T47D (cell line): Measurements from ENCODE around the gene WDTC1.
"Not testable (repeated sequence)": the region's sequence is repeated elsewhere in the genome, so short reads cannot be mapped to it uniquely, and the experiment has no call there.

ENCODE experiments used
- DNase-seq, 2 experiments: peaks; one replicate each; pipeline versions ENCODE4 v3.0.0 to v3.0.0-alpha.2; 2011 to 2012; ENCODE audit warnings: low read depth in 1 of 2, low spot score in 1 of 2
- JUND ChIP-seq: IDR thresholded peaks from 2 replicates; pipeline ENCODE4 v1.6.1; 2012; ENCODE audit warnings: low read depth
- in situ Hi-C: cut with HindIII; loops from 2 replicates; pipeline ENCODE4 v1.10.0; 2016; ENCODE audit warnings: low sequenced_read_pairs, low pct_unique_long_range_greater_than_20kb

Gene WDTC1

GRCh38 chr1:27225621-27226020 is 8.8 kb upstream of the WDTC1 start:
- no peak for DNase-seq
- TF ChIP-seq JUND, result no peak
- in situ Hi-C loops, result no loop called here

DNA sequence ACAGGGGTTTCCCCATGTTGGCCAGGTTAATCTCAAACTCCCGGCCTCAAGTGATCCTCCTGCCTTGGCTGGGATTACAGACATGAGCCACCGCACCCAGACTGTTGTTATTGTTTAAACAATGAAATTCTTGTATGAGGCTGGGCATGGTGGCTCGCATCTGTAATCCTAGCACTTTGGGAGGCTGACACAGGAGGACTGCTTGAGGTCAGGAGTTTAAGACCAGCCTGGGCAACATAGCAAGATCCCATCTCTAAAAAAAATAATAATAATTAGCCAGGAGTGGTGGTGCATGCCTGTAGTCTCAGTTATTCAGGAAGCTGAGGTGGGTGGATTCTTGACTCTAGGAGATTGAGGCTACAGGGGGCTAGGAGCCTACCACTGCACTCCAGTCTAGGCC is 6.7 kb upstream of the WDTC1 start:
- no peak for TF ChIP-seq JUND
- no peak for DNase-seq
- in situ Hi-C loops, result no loop called here

DNA sequence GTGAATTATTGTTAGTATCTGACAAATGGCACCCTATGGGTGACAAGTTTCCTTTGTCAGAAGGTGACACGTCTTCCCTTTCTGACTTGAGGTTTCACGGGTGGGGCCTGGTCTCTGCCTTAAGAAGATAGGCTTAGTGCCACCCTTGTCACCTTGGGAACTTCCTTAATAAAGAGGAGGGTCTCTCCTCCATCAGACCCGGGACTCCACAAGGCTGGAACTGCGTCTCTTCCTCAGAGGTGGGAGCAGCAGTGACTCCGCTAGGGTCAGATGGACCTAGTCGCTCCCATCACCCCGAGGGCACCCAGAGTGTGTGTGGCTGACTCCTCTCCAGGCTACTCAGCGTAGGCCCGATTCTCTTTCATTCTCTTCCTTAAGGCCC is 774 bp upstream of the WDTC1 start:
- no peak for TF ChIP-seq JUND
- in situ Hi-C loops, result no loop called here
- DNase-seq, result peak in 1 of 2 experiments; percentile 1

DNA sequence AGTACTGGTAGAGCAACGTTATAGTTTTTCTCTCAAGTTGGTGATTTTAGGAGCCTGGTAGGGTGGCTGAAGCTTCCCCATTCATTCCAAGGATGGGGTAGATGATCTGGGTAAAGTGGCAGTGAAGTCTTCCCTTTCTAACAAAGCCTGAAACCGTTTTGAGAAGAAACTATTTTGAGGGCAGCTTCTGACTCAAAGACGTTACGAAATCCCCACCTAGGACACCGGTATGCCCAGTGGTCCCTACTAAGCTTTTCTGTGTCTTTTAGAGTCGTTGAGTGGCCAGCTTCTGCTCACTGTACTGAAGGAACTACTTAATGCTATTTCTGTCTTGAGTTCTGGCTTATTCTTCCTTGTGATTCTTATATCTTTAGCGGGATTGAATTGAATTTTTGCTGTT is 1.4 kb downstream of the WDTC1 start:
- in situ Hi-C loops, result no loop called here
- no peak for DNase-seq
- no peak for TF ChIP-seq JUND

DNA sequence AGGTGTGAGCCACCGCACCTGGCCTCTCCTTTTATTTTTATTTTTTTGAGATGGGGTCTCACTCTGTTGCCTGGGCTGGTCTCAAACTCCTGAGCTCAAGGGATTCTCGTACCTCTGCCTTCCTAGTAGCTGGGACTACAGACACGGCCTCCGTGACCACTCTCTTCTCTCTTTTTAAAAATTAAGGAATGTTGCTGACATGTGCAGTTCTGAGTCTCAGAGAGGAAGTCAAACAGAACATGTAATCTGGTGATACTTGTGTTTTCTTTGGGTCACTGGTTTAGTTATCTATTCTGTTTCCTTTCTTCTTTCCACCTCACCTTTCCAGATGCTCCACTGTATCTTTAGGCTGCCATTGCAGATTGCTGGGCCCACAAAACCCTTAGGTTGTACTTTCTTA is 2.7 kb downstream of the WDTC1 start:
- no peak for DNase-seq
- no peak for TF ChIP-seq JUND
- in situ Hi-C loops, result no loop called here

GRCh38 chr1:27238032-27238431 is 3.6 kb downstream of the WDTC1 start:
- DNase-seq, result no peak
- in situ Hi-C loops, result no loop called here
- no peak for TF ChIP-seq JUND

DNA sequence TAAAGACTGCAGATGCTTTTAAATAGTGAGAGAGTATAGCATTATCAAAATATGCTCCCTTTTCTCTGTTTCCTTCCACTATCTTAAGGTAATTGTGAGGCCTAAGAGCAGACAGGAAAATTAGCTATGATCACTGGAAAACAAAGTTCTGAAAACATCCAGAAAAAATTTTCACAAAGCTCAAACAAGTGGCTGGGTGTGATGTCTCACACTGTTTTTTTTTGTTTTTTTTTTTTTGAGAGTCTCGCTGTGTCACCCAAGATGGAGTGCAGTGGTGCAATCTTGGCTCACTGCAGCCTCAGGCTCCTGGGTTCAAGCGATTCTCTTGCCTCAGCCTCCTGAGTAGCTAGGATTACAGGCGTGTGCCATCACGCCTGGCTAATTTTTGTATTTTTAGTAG is 7.2 kb downstream of the WDTC1 start:
- in situ Hi-C loops, result no loop called here
- no peak for TF ChIP-seq JUND
- no peak for DNase-seq

DNA sequence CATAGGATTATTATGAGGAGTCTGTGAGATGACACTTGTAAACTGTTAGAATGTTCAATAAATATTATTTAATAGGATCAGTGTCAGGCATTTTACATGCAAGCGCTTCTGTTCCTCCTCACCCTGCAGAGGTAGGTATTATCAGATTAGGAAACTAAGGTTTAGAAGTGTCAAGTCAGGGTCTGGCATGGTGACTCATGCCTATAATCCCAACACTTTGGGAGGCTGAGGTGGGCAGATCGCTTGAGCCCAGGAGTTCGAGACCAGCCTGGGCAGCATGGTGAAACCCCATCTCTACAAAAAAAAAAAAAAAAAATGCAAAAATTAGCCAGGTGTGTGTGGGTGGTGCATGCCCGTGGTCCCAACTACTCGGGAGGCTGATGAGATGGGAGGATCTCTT is 9.2 kb downstream of the WDTC1 start:
- in situ Hi-C loops, DNase-seq: not testable (repeated sequence)

DNA sequence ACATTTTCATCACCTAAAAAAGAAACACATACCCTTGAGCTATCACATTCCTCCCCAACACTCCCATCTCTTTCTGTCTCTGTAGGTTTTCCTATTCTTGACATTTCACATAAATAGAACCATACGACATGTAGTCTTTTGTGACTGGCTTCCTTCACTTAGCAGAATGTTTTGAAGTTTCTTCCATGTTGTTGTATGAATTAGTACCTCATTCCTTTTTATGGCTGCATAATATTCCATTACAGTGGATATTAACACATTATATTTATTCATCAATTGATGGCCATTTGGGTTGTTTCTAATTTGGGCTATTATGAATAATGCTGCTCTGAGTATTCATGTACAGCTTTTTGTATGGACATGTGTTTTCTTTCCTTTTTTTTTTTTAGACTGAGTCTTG is 11.8 kb downstream of the WDTC1 start:
- no peak for DNase-seq
- no peak for TF ChIP-seq JUND
- in situ Hi-C loops, result no loop called here

DNA sequence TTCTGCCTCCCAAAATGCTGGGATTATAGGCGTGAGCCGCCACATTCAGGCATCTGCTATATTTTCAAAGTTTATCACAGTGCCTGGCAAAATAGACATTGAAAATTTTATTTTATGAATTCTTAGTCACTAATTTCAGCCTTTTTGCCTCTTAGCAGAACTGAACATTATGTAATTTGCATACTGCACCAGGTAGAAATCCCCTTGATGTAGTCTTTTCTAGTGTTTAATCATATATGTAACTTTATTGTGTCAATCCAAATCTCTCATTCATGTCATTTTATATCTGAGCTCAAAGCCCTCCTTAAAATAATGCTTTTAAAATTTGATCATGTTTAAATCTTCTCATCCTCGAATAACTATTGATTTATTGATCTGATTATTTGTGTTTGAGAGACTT is 19.2 kb downstream of the WDTC1 start:
- in situ Hi-C loops, result no loop called here
- no peak for TF ChIP-seq JUND
- no peak for DNase-seq

GRCh38 chr1:27255136-27255535 is 20.7 kb downstream of the WDTC1 start:
- in situ Hi-C loops, result no loop called here
- TF ChIP-seq JUND, result no peak
- DNase-seq, result no peak

DNA sequence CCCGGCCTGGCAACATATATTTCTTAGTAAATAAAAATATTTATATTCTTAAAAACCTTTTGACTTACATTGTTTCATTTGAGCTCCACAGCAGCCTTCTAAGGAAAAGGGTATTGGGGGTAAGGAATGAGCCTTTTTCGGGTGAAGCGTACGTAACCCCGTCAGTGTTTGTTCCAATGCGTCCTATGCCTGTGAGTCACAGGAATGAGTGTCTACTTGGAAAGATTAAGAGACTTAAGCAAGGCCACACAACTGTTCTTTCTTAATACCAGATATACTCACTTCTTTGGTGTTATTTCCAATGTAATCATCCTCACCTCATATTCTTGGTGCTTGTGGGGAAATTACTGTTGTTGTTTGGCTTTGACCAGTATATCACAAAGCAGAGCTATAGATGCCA is 22.7 kb downstream of the WDTC1 start:
- no peak for TF ChIP-seq JUND
- in situ Hi-C loops, result no loop called here
- DNase-seq, result no peak

- no peak for TF ChIP-seq JUND
- no peak for DNase-seq
- in situ Hi-C loops, result no loop called here
These were observed 24.2 kb downstream of the WDTC1 start for GRCh38 chr1:27258598-27258997.

DNA sequence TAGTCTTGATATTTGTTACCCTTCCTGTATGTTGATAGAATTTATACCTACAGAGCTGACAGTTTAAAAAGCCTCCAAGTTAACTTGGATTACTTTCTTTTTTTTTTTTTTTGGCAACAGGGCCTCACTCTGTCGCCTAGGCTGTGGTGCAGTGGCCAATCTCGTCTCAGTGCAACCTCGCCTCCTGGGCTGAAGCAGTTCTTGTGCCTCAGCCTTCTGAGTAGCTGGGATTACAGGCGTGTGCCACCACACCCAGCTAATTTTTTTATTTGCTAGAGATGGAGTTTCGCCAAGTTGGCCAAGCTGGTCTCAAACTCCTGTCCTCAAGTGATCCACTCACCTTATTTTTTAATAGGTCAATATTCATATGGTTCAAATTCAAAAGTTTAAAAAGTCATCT is 32.7 kb downstream of the WDTC1 start:
- DNase-seq, result no peak
- TF ChIP-seq JUND, result no peak
- in situ Hi-C loops, result no loop called here

GRCh38 chr1:27269276-27269675 is 34.8 kb downstream of the WDTC1 start:
- no peak for TF ChIP-seq JUND
- no peak for DNase-seq
- in situ Hi-C loops, result no loop called here
